HG02973 (cell line): ENCODE measurements around the gene HCRTR1.

Experiments
- ATAC-seq: cut with Tn5 transposase; IDR thresholded peaks from one replicate; pipeline ENCODE4 v1.9.1; 2021; ENCODE audit warnings: moderate library complexity; ENCODE audit not compliant: unreplicated experiment

The HCRTR1 gene

GRCh38 chr1:31625561-31626222 lies 8.2 kb downstream of the HCRTR1 start:
- no peak for ATAC-seq

GRCh38 chr1:31626223-31627207 lies 9.0 kb downstream of the HCRTR1 start:
- no peak for ATAC-seq

GRCh38 chr1:31627301-31627929 lies 9.9 kb downstream of the HCRTR1 start:
- no peak for ATAC-seq

DNA sequence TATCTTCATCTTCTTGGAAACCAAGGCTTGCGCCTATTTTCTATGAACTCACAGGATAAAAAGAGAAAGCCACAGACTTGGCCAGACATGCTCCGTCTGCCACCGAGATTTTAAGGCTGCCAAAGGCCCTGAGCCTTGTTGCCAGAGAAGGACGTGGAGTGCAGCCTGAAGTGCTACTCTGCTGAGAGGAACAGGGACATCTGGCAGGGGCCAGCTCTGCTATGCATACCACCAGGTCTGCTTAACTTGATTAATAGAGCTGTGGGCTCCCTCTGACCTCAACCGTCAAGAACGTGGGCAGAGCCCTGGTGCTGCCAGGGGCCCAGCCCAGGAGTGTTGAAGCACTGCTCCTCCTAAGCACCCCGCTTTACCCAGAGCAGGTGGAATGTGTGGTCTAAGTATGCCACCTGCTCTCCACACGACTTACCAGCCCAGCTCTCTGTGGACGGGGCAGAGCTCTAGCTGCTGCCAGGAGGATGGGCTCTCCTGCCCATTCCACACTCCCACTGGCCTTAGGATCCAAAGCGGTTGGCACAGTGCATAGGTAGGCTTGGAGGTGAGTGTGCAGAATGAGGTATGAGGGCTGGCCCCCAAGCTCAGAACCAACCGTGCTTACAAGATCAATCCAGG lies 10.6 kb downstream of the HCRTR1 start:
- no peak for ATAC-seq

GRCh38 chr1:31628931-31629556 lies 11.6 kb downstream of the HCRTR1 start:
- ATAC-seq = no peak

- no peak for ATAC-seq
Observed at GRCh38 chr1:31632649-31633048, 15.2 kb downstream of the HCRTR1 start.

GRCh38 chr1:31633117-31633516 lies 15.6 kb downstream of the HCRTR1 start:
- no peak for ATAC-seq

DNA sequence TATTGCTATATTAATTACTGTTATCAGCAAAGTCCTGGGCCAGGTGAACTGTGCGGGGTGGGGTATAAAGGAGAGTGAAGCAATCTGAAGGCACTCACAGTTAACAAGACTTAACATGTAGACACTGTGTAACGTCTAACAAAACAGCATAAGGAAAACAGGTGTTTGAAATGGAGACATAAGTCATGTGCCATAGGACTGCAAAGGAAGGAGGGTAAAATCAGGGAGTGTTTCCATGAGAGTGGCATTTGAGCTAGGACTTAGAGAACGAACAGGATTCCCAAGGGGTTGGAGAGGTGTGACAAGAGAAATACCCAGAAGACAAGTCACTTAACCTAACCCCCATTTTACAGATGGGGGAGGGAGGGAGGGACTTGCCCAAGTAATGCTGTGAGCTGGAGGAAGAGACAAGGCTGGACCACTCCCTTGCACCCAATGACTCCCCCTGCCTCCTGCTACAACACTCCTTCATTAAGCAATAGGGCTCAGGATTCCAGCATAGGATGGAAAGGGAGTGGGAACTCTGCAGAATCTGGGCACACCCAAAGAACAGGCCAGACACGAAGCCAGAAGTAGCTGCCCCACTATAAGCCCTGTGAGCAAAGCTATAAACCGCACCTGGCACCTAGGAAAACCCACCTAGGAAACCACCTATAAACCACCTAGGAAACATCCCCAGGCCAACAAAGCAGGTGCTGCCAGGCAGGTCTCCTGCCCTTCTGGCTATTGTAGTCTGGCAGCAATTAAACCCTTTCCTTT lies 20.6 kb downstream of the HCRTR1 start:
- no peak for ATAC-seq

DNA sequence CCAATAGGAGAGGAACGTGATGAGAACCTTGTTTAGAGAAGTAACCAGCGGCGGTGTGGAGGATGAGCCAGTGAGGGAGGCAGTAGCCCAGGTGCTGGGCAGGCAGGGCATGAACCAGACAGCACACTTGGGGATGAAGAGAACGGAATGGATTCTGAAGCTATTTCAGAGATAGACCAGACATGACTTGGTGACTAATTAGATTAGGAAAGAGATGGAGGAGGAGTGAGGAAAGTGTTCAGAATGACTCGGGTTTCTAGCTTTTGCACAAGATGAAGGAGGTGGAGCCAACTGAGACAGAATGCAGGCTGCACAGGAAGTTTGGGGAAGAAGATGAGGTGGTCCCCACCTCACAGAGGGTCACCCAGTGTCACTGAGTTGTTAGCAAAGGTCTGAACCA lies 22.1 kb downstream of the HCRTR1 start:
- ATAC-seq = no peak

- no peak for ATAC-seq
Observed at GRCh38 chr1:31640179-31640578, 22.7 kb downstream of the HCRTR1 start.

- ATAC-seq = no peak
Observed at GRCh38 chr1:31640964-31641363, 23.5 kb downstream of the HCRTR1 start.

DNA sequence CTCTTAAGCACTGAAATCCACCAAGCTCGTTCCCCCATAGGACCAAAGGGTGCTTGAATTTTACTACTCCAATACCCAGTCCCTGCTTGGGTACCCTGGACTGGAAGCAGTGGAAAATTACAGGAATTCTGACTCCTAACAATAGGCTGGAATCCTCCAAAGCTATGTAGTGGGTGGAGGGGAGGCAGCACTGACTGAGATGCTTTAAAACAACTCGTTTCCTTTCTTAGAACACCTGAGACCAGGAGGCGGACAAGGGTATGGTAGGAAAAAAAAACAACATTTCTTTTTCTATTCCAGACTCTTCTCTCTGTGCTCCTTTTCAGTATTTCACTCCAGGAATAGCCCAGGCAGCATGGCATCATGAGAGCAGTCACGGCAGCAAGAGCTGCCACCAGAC lies 24.9 kb downstream of the HCRTR1 start:
- ATAC-seq = no peak

DNA sequence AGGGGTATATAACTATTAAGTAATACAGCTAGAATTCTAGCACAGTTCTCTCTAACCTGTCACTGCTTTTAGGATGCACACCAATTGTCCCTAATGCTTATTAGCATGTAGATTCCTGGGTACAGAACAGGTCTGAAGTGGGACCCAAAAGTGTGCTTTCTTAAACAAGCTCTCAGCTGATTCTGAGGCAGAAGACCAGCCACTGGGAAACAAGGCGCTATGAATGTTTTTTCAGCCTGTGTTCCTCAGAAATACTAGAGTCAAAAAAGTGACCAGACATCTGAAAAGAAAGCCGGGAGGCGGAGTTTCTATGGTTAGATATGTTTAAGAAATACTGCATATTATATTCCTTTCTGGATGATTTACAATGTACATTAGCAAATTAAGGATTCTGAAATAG lies 25.4 kb downstream of the HCRTR1 start:
- no peak for ATAC-seq

DNA sequence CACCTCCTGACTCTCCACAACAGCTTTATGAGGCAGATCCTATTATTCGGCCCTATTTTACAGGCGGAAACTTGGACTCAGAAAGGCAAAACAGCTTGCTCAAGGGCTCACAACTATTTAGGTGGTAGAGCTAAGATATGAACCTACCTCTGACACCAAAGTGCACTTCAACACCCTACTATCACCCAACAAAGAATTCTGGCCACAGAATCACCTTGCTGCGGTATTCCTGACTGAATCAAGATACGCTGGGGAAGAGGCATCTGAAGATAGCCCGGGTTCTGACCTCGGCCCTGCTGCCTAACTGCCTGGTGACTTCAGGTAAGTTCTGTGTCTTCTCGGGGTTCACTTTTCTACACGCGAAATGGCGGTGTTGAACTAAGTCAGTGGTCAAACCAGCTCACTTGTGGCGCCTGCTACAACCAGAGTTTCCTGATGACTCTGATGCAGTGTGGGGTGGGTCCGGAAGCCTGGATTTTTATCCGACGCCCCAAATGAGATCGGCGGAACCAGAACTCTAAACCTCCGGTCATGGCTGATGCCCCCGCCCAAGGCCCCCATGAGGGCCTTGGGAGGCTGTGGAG lies 26.6 kb downstream of the HCRTR1 start:
- ATAC-seq = no peak

DNA sequence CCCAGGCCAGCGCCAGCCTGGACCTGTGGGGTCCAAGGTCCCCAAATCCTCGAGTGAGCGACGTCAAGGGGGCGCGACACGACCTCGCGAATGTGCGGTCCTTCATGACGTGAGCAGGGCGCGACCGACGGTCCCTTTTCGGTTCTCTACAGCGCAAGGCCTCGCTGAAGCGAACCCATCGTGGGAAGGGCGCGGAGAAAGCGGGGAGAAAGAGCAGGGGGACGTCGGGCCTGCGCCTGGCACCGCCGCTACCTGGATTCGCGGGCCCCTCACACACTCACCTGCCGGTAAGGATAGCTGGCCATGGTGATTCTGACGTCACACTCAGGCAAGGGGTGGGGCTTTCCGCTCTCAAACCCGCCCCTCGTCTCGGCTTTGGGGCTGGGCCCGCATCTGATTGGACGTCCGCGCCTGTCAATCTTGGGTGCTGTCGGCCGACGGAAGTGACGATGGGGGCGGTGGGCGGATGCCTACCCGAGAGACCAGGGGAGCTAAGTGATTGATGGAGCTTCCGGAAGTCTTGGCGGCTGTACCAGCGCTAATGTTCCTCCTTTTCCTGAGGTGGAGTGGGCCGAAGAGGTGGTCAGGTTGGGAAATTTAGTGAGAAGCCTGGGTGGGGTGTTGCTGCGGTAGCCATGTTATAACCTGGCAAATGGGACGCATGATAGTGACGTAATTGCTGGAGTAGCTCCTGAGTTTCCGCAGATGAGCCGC lies 27.2 kb downstream of the HCRTR1 start, which contains the start of gene PEF1:
Gene PEF1 (minus strand): TSS at position 317 of the 714 bp plus-strand sequence. CDS start 12 bp downstream, at position 305.
- peak; percentile 81 for ATAC-seq

GRCh38 chr1:31645274-31645568 lies 27.7 kb downstream of the HCRTR1 start:
- ATAC-seq = no peak

- ATAC-seq = no peak
Observed at GRCh38 chr1:31646259-31646960, 28.9 kb downstream of the HCRTR1 start.

GRCh38 chr1:31647106-31647505 lies 29.6 kb downstream of the HCRTR1 start:
- no peak for ATAC-seq
